Fibroblast of skin of right biceps (primary cell): ENCODE data around the gene PLAGL1.
A peak's percentile ranks its signal among the peaks of the same experiment; 100 is the strongest.
"Not testable (repeated sequence)": the region's sequence is repeated elsewhere in the genome, so short reads cannot be mapped to it uniquely, and the experiment has no call there.

Experiments used
- DNase-seq: peaks from one replicate; pipeline ENCODE4 v3.0.0-alpha.2; 2013

The PLAGL1 gene

DNA sequence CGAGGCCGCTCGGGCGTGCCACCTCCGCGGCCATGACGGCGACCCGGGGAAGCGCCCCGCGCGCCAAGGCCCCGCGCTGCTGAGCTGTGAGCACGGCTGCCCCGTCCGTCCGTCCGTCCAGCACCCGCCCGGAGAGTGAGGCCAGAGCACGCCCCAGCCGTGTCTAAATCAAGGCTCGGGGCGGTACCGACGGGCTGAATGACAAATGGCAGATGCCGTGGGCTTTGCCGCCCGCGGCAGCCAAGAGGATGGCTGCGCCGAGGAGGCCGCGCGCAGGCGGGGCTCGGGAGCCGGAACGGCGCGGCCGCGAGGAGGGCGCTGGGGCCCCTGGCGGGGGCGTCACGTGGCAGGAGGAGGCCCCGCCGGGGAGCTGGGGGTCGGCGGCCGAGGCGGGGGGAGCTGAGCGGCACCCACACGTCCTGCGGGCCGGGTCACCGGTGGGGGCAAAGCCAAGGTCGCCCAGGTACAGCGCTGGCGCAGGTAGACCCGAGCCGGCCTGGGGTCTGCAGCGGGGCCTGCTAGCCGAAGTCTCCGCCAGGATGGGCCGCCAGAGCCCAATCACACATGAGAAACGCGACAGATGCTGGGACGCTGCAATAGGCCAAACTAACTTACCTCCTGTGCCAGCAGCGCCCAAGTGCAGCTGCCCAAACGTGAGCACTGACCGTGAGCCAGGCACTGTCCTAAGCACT lies at the start of gene PLAGL1:
Gene PLAGL1 (minus strand): TSS at position 140 of the 692 bp plus-strand sequence. CDS start 60,123 bp downstream, outside the sequence.
- peak; percentile 74 for DNase-seq

GRCh38 chr6:144055121-144055931 lies 47.3 kb upstream of the PLAGL1 start:
- no peak for DNase-seq

- no peak for DNase-seq
These were observed 45.5 kb upstream of the PLAGL1 start for GRCh38 chr6:144053601-144054000.

- DNase-seq: no peak
These were observed 44.4 kb upstream of the PLAGL1 start for GRCh38 chr6:144052488-144052887.

GRCh38 chr6:144049386-144049785 lies 41.3 kb upstream of the PLAGL1 start:
- DNase-seq: no peak

DNA sequence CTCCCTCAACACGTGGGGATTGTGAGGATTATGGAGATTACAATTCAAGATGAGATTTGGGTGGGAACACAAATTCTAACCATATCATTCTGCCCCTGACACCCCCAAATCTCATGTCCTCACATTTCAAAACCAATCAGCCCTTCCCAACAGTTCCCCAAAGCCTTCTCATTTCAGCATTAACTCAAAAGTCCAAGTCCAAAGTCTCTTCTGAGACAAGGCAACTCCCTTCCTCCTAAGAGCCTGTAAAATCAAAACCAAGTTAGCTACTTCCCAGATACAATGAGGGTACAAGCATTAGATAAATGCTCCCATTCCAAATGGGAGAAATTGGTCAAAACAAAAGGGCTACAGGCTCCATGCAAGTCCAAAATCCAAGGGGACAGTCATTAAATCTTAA lies 39.6 kb upstream of the PLAGL1 start:
- DNase-seq: no peak

DNA sequence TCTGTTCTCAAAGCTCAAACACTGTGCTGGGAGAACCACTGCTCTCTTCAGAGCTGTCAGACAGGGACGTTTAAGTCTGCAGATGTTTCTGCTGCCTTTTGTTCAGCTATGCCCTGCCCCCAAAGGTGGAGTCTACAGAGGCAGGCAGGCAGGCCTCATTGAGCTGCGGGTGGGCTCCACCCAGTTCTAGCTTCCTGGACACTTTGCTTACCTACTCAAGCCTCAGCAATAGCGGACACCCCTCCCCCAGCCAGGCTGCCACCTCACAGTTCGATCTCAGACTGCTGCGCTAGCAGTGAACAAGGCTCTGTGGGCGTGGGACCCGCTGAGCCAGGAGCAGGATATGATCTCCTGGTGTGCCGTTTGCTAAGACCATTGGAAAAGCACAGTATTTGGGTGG lies 38.6 kb upstream of the PLAGL1 start:
- DNase-seq: not testable (repeated sequence)

DNA sequence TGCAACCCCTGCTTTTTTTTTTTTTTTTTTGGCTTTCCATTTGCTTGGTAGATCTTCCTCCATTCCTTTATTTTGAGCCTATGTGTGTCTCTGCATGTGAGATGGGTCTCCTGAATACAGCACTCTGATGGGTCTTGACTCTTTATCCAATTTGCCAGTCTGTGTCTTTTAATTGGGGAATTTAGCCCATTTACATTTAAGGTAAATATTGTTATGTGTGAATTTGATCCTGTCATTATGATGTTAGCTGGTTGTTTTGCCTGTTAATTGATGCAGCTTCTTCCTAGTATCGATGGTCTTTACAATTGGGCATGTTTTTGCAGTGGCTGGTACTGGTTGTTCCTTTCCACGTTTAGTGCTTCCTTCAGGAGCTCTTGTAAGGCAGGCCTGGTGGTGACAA lies 36.9 kb upstream of the PLAGL1 start:
- not testable (repeated sequence) for DNase-seq

DNA sequence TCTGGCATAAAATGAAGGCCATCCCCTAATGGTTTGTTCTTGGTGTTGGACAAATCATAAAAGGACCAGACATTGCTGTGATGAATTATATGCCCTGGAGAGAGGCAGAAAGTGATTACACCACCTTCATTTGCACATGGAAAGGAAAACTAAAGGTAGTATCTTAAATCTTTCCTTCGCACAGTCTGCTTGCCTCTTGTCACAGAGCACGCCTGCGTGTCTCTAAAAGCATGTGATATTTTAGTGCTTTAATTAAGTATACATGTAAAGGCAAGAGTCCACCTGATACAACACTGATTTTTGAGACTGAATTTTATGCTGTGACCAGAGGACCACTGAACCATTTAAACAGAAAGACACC lies 28.8 kb upstream of the PLAGL1 start:
- no peak for DNase-seq

- peak; percentile 35 for DNase-seq
These were observed 28.2 kb upstream of the PLAGL1 start for GRCh38 chr6:144036064-144036834.

- no peak for DNase-seq
These were observed 27.4 kb upstream of the PLAGL1 start for GRCh38 chr6:144035416-144035815.

DNA sequence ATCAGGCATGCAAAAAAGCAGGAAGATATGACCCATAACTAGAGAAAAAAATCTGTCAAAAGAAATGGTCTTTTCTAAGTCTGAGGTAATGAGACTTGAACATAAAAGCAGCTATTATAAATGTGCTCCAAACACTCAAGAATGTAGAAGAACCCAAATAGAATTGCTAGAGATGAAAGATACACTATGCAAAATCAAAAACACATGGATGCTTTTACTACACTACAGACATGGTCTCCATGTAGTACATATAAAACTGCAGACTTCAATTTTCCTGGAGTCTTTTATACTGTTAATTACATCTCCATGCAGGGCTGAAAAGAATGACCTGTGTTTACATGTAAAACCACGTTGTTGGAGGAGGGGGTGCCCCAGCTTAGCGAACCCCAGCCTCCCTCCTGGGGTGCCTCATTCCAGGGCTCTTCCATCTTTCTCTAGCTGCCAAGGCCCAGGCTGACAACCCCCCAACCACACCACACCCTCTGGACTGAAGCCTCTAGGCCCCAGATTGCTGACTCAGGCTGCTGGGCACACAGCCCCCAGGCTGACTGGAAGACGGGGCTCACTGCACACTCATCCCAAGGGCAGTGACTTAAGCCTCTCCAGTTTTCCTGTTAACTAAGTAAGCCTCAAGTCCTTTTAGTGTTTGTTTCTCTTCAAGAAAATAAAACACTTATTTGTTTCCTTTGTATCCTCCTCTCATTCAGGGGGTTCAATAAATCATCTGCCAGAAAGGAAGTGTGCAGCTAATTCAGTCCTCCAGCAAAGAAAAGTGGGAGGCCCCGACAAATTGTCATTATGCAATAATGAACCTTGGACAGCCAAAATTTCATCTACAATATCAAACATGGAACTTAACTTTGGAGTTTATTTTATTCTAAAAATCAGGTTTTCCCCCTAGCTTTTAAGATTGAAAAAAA lies 26.0 kb upstream of the PLAGL1 start:
- DNase-seq: peak; percentile 84

DNA sequence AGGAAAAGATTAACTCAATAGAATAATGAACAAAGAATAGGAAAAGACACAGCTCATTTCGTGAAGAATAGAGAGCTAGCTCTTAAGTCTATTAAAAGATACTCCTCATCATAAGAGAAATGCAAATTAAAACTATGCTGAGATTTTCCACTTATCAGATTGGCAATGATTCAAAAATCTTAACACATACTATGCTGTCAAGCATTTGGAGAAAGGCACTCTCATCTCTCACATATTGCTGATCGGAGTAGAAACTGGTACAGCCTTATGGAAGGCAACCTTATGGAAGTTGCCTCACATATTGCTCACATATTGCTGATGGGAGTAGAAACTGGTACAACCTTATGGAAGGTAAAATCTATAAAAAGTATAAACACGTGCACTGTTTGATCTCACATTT lies 21.4 kb upstream of the PLAGL1 start:
- peak; percentile 19 for DNase-seq

DNA sequence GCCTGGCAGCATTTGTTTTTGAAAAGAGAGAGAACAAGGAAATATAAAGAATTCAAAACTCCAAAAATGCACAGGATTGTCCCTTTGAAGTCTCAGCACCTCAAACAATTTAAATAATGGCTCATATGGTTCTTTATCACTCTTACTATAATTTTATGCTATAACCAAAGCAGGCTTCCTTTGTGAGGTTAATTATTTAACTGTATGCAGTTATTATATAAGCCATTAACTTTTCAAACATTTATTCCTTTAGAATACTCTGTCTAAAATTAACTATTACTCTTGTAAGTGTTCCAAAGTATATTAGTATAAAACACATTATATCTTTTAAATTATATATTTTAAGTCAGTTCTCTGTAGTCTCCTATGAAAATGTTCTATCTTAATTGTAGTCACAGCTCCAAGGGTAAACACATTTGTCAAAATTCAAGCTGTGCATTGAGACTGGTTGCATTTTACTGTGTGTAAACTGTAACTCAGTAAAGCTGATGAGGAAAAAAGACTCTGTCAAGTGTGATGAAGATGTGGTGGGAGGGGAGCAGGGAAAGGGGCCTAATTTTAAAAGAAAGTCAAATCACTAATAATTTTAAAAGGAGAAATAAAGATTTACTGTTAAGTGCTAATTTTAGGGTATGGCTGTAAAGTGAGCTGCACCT lies 20.0 kb upstream of the PLAGL1 start:
- no peak for DNase-seq

DNA sequence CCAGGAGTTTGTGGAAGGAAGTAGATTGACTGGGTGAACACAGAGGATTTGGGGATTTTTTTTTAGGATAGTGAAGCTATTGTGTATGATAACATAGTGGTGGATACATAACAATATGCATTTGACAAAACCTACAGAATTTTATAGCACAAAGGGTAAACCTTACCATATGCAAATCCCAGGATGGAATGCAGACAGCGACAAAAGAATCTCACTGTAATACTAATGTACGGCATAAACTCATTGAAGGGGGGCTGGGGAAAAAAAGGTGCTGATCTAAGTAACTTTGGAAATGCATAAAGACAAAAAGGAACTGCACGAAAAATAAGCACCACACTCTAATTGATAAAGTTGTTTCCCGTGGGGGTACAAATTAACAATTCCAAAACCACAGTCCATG lies 15.2 kb upstream of the PLAGL1 start:
- no peak for DNase-seq

DNA sequence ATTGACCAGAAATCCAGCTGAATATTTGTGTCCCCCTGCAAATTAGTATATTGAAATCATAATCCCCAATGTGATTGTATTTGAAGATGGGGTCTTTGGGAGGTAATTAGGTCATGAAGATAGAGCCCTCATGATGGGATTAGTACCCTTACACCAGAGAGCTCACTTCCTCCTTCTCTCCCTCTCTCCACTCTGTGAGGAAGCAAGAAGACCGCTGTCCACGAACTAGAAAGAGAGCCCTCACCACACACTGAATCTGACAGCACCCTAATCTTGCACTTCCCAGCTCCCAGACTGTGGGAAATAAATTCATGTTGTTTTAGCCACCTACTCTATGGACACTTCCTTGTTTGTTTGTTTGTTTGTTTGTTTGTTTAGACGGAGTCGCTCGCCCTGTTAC lies 11.9 kb upstream of the PLAGL1 start:
- DNase-seq: no peak

GRCh38 chr6:144017166-144018094 lies 9.4 kb upstream of the PLAGL1 start:
- no peak for DNase-seq

DNA sequence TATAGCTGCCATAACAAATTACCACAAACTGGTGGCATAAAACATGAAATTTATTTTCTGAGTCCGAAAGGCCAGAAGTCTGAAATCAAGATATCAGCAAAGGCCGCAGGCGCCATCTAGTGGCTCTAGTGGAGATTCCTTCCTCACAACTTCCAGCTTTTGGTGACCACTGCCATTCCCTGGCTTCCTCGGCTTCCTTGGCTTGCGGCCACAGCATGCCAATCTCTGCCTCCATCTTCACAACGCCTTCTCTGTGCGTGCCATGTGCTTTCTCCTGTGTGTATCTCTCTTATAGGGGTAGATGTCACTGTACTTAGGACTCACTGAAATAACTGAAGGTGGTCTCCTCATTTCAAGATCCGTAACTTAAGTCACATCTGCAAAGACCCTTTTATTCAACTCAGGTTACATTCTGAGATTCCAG lies 5.4 kb upstream of the PLAGL1 start:
- DNase-seq: peak; percentile 78

- DNase-seq: no peak
These were observed 4.5 kb upstream of the PLAGL1 start for GRCh38 chr6:144012534-144012933.

DNA sequence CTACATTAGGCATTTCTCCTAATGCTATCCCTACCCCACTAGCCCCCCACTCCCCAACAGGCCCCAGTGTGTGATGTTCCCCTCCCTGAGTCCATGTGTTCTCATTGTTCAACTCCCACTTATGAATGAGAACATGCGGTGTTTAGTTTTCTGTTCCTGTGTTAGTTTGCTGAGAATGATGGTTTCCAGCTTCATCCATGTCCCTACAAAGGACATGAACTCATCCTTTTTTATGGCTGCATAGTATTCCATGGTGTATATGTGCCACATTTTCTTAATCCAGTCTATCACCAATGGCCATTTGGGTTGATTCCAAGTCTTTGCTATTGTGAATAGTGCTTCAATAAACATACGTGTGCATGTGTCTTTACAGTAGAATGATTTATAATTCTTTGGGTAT lies 1.6 kb upstream of the PLAGL1 start:
- not testable (repeated sequence) for DNase-seq

- no peak for DNase-seq
These were observed 787 bp upstream of the PLAGL1 start for GRCh38 chr6:144008846-144009245.
